Stimulated activated CD4-positive, alpha-beta T cell treated with anti-CD3 and anti-CD28 coated beads, Interleukin-4, amount 100 ng/mL, for 24 hours (primary cell): ENCODE data around the gene ZP3.
"Not testable (repeated sequence)": the region's sequence is repeated elsewhere in the genome, so short reads cannot be mapped to it uniquely, and the experiment has no call there.

ENCODE experiments used
- DNase-seq: peaks from one replicate; pipeline ENCODE4 v3.0.0-alpha.2; 2020

ZP3 gene

GRCh38 chr7:76424413-76425111 is at the start of gene ZP3:
ZP3 (plus strand) TSS chr7:76424950; CDS start chr7:76424965, 15 bp downstream.
- no peak for DNase-seq

DNA sequence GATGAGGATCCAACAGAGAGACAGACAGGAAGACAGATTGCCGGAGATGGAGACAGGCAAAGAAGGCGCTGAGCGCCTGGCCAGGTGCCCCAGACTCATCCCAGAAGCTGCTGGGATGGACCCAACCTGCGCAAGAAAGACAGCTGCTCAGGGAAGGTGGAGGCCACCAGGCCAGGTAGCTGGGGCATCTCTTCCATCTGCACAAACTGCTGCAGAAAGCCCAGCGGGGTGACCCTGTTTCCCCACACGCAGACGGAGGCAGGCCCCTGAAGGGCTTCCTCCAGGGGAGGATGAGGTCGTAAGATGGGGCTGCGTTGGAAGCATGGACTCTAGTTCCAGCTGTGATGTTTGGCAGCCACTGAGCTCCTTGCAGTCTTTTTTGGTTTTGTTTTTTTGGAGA is 49.5 kb upstream of the ZP3 start:
- no peak for DNase-seq

DNA sequence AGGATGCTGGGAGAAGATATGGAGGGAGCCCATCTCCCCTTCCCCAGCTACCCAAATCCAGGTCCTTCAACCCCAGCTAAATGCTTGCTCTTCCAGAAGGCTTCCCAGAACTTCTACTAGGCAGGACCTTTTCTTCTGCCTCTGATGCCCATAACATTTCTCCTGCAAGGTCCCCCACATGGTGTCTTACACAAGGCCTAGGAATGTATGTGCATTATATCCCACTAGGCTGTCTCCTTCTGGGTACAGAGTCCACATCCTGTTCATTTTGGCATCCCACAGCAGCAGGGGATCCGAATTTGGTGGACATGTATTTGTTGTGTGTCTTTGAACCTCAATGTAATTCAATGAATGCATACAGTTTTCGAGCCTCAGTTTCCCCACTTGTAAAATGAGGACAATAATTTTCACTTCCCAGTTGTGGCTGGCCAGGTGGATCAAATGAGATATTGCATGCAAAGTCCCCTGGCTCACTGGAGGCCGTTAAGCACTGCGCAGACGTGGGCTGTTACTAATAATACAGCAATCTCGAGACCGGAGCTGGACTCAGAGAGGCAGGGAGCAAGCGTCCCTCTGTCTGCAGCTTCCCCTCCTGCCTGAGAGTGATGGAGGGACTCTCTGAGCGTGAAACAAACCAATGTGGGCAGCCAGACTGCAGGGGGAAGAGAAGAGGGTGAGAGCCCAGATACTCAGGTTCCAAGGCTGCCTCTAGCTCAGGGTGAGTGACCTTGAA is 47.4 kb upstream of the ZP3 start:
- no peak for DNase-seq

GRCh38 chr7:76380623-76380966 is 44.2 kb upstream of the ZP3 start:
- DNase-seq: no peak

DNA sequence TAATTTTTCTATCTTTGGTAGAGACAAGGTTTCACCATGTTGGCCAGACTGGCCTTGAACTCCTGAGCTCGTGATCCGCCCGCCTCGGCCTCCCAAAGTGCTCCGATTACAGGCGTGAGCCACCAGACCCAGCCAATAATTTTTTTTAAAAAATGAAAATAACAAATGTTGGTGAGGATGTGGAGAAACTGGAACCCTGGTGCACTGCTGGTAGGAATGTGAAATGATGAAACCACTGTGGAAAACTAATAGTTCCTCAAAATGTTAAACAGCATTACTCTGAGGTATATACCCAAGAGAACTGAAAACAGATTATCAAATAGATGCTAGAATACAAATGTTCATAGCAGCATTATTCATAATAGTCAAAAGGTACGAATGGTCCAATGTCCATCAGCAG is 42.9 kb upstream of the ZP3 start:
- DNase-seq: no peak

DNA sequence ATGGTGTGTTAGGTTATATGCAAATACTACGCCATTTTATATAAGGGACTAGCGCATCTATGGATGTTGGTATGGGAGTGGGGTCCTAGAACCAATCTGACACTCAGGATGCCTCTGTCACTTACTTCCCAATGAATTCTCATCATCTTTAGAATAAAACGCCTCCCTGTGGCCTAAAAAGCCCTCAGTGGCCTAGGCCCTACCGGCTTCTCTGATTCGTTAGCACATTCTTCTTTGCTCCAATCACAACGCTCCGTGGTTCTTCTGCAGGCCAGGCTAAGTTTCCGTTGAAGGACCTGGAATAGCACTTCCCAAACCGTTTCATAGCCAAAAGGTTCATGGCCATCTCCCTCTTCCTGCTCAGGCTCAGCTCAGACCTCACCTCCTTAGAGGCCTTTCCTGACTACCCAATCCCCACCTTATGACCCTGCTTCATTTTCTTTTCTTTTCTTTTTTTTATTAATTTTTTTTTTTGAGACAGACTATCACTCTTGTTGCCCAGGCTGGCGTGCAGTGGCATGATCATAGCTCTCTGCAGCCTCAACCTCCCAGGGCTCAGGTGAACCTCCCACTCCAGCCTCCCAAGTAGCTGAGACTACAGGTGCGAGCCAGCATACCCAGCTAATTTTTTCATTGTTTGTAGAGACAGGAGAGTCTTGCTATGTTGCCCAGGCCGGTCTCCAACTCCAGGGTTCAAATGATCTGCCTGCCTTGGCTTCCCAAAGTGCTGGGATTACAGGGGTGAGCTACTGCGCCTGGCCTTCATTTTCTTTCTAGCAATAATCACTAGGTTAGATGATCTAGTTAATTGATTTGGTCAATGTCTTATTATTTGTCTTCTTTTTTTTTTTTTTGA is 41.4 kb upstream of the ZP3 start:
- DNase-seq: no peak

GRCh38 chr7:76386691-76387260 is 38.0 kb upstream of the ZP3 start:
- no peak for DNase-seq

- not testable (repeated sequence) for DNase-seq
These were observed 37.0 kb upstream of the ZP3 start for GRCh38 chr7:76387789-76388188.

- no peak for DNase-seq
These were observed 34.7 kb upstream of the ZP3 start for GRCh38 chr7:76390092-76390491.

DNA sequence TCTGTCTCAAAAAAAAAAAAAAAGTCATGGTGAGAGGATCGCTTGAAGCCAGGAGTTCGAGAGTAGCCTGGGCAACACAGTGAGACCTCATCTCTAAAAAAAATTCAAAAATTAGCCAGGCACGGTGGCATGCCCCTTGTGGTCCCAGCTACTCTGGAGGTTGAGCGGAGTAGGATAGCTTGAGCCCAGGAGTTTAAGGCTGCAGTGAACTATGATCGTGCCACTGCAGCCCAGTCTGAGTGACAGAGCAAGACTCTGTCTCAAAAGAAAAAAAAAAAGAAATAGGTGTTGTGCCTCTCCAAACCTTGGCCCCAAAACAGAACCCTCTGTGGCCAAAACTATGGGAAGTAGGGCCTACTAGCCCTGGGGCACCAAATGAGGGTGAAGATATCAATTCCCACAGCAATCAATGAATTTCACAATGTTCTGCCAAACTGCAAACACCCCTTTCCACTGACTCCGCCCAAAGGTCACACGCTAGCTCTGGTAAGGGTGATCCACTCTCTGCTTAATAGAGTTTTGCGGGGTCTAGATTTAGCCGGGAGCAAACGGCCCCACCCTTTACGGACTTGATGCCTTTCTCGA is 32.1 kb upstream of the ZP3 start:
- DNase-seq: no peak

DNA sequence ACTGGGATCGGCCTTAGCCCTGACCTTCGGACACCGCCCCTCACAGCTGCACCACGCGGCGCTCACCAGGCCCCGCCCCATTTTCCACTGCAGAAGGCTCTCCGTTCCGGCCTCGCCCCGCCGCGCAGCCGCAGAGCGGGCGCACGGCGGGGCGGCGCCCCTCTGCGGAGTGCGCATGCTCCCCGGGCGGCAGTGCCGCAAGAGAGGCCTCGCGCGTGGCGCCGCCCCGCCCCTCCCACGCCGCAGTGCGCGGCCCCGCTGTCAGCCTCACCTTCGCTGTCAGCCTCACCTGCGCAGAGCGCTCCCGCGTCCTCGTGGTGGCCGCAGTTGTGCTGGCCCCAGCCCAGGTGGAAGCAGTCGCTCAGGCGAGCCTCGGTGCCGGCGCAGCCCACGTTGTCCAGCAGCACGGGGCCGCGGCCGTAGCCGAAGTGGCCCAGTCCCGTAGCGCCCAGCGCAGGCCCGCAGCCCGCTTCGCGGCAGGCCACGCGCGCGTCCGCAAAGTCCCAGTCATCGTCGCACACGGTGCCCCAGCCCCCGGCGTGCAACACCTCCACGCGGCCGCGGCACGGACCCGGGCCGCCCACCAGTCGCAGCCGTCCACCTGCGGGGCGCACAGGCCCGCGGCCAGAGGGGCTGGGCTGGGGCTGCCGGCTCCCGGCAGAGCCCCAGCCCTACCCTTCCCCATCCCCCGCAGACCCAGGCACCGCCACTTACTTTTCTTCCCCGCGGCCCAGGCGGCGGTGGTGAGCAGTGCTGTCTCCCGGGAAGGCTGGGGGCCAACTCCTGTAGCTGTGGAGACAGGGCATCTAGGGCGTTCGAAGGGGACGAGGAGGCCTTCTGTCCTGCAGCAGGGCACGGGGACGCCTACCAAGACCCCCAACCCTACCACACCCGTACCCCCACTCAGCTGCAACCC is 31.4 kb upstream of the ZP3 start:
- peak; percentile 89 for DNase-seq

DNA sequence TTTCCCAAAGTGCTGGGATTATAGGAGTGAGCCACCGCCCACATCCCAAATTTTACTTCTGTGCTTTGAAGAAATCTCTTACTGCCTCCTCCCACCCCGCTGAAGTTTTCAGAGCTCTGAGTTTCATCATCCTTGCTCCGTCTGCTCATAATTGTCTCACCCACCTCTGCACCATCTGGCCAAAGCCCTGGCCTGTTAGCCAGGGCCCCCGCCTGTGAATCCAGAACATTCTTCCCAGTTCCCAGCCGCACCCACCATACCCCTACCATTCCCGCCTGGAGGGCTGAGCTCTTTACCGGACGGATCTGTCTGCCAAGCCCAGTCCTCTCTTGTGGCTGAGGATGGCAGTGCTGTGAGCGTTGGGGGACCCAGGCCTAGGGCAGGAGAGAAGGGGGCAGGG is 29.8 kb upstream of the ZP3 start:
- no peak for DNase-seq

- DNase-seq: not testable (repeated sequence)
These were observed 29.2 kb upstream of the ZP3 start for GRCh38 chr7:76395605-76395964.

DNA sequence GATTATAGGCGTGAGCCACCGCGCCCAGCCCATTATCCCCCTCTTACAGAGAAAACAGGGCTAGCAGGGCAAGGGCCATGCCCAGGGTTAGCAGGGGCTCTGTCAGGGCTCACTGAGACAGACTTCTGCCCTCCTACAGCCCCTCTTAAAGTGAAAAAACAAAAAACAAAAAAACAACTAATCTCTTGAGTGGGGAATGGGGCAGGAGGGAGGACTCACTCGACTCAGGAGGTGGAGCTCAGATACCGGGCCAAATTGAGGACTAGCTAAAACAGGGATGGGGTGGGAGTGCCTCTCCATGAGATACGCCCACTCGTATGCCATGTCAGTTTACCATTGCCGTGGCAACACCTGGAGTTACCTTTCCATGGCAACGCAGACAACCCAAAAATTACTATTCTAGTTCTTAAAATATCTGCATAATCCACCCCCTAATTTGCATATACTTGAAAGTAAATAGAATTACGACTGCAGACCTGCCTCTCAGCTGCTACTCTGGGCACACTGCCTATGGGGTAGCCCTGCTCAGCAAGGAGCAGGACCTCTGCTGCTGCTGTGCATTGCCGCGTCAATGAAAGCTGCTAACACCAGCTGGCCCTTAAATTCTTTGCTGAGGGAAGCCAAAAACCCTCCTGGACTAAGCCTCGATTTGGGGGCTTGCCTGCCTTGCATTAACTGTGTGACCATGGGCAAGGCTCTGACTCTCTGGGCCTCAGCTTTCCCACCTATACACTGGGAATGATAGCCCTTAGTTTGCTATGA is 28.6 kb upstream of the ZP3 start:
- no peak for DNase-seq

DNA sequence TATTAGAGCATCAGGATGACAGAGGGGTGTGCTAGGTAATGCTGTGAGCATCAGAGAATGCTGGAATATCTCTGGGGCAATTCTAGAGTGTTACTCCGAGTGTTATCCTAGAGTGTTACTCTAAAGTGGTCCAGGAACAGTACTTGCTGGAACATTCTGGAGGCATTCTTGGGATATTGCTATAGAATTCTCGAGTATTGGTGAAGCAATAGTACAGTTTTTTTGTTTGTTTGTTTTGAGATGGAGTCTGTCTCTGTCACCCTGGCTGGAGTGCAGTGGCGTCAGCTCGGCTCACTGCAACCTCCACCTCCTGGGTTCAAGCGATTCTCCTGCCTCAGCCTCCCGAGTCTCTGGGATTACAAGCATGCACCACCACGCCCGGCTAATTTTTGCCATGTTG is 27.9 kb upstream of the ZP3 start:
- no peak for DNase-seq

DNA sequence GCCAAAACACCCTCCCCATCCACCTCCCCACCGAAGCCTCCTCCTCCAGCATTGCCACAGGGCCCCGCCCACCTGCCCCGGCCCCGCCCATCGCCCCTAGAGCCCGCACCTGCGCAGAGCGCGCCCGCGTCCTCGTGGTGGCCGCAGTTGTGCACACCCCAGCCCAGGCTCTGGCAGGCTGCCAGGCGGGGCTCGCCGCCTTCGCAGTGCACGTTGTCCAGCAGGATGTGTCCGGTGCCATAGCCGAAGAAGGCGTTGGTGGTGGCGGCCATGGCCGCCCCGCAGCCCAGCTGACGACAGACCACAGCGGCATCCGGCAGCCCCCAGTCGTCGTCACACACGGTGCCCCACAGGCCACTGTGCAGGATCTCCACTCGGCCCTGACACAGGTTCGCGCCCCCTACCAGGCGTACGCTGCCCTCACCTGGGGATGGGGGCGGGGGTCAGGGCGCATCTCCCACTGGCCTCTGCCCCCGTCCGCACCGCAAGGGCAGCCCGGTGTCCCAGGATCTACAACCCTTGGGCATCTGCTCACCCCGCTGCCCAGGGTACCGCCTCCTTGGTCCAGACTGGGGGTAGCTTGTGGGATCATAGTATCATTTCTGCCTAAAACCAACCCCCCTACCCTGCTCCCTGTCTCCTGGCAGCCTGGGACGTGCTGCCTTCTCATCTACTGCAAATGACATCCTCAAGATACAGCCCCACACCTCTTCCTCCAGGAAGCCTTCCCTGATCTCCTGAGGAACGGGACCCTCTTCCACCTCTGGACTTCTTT is 27.2 kb upstream of the ZP3 start:
- DNase-seq: peak; percentile 80

DNA sequence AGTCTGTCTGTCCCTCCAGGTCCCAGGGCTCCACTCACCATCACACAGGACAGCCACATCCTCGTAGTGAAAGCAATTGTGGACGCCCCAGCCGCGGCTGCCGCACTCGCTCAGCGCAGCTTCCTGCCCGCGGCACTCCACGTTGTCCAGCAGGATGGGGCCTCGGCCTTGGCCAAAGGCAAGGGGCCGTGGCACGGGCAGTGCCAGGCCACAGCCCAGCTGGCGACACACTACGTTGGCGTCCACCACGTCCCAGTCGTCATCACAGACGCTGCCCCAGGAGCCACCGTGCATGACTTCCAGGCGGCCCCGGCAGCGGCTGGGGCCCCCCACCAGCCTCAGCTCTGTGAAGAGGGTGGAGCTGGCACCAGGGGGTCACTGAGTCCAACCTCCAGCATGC is 24.5 kb upstream of the ZP3 start:
- DNase-seq: no peak

DNA sequence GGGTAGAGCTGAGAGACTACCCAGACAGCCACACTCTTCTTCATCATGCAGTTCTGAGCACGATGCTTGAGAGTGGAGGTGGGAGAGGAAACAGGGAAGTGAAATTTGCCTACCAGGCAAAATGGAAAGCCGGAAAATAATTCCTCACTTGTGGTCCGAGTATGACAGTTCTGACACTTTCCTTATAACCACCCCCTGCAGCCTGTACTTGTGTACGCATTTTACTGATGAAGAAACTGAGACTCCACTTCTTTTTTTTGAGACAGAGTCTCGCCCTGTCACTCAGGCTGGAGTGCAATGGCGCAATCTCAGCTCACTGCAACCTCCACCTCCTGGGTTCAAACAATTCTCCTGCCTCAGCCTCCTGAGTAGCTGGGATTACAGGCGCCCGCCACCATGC is 21.7 kb upstream of the ZP3 start:
- not testable (repeated sequence) for DNase-seq

DNA sequence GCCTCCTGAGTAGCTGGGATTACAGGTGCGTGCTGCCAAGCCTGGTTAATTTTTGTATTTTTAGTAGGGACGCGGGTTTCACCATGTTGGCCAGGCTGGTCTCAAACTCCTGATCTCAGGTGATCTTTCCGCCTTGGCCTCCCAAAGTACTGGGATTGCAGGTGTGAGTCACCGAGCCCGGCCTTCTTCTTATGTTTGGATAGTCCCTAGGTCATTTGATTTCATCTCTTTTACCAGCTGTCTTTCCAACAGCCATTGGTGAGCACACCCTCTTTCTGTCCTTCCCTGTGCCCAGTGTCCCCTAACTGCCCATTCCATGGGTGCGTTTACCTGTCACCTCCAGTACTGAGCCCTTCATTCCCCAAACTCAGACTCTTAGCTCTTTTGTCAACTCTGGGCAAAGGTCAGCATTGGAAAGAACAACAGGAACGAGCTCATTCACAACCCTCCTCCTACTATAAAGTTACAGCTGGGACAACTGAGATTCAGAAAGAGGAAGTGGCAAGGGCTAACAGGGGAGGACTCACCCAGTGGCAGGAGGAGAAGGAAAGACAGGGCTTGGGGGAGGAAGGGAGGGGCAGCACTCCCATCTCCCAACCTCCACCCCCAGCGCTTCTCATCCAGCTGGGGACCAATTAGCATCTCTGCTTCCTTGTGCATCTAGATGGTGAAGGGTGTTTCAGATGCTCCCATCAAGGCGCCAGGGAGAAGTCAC is 20.8 kb upstream of the ZP3 start:
- DNase-seq: no peak

GRCh38 chr7:76405738-76406137 is 19.0 kb upstream of the ZP3 start:
- no peak for DNase-seq
